ENCODE results near the gene MATK.
A peak's percentile ranks its signal among the peaks of the same experiment; 100 is the strongest.
"Not testable (repeated sequence)": the region's sequence is repeated elsewhere in the genome, so short reads cannot be mapped to it uniquely, and the experiment has no call there.

The MATK gene

DNA sequence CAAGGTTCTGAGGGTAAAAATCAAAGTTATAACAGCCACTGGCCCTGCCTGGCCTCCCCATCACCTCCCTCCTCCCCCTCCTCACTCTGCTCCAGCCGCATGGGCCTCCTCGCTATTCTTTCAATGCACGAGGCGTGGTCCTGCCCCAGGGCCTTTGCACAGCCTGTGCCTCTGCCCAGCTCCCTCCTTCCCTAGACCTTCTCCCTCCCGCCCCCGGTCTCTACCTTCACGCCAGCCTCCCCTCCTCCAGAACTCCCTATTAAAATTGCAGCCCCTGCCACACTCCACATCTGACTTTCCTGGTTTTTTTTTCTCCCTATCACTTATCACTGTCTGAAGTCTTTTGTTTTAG, 17.5 kb downstream of the MATK start:
- no peak for DNase-seq
- H3K4me3 Mint-ChIP-seq: no peak overlapping the region
- no peaks in the 10 kb centered on the region for H3K9me3 Mint-ChIP-seq
- H3K36me3 Mint-ChIP-seq (ENCODE audit: low read depth): peaks cover 5% of the 10 kb centered on the region
- H3K27ac Mint-ChIP-seq: peak overlapping the region; percentile 34
- H3K4me1 Mint-ChIP-seq: peaks cover 30% of the 10 kb centered on the region
- TF ChIP-seq, protein P1, sequence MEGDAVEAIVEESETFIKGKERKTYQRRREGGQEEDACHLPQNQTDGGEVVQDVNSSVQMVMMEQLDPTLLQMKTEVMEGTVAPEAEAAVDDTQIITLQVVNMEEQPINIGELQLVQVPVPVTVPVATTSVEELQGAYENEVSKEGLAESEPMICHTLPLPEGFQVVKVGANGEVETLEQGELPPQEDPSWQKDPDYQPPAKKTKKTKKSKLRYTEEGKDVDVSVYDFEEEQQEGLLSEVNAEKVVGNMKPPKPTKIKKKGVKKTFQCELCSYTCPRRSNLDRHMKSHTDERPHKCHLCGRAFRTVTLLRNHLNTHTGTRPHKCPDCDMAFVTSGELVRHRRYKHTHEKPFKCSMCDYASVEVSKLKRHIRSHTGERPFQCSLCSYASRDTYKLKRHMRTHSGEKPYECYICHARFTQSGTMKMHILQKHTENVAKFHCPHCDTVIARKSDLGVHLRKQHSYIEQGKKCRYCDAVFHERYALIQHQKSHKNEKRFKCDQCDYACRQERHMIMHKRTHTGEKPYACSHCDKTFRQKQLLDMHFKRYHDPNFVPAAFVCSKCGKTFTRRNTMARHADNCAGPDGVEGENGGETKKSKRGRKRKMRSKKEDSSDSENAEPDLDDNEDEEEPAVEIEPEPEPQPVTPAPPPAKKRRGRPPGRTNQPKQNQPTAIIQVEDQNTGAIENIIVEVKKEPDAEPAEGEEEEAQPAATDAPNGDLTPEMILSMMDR (IDR thresholded peaks at IDR 0.05): no peak
- H3K27me3 Mint-ChIP-seq (ENCODE audit: low read depth, poor library complexity): no peaks in the 10 kb centered on the region

DNA sequence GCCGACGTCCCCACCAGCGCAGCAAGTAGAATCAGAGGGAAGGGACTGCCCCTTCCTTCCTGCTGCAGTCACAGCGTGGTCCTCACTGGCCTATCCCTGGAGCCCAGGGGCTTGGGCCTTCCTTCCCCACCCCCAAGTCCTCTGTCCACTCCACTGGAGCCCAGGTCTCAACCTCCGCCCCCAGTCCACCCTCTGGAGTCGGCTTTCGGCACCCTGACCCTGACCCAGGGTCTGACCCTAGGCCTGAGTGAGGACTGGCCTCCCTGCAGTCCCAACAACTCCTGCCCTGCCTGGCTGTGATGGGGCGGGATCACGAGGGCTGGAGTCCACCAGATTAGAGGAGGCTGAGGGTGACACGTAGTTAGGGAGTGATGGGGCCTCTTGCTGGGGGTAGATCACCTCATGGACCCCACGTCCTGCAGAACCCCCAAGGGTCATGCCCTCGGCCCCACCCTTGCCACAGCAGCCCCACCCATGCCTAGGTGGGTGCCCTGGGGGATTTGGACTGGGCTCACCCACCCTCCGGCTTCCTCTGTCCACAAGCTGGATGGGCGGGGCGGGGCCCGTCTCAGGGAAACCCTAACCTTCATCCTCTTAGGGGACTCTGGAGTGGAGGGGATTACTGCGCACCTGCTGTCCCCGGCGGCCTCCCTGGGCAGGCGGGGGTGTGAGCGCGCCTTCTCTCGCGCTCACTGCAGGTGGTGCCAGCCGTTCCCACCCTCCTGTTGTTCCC, 18.0 kb downstream of the MATK start:
- Mint-ChIP-seq H3K27me3 (ENCODE audit: low read depth, poor library complexity) (no peaks in the 10 kb centered on the region), H3K4me3 (no peak overlapping the region), H3K9me3 (no peaks in the 10 kb centered on the region), H3K27ac (no peak overlapping the region), H3K36me3 (ENCODE audit: low read depth) (peaks cover 5% of the 10 kb centered on the region), H3K4me1 (peaks cover 30% of the 10 kb centered on the region)
- no peak for DNase-seq
- TF ChIP-seq, protein P1 (IDR thresholded peaks at IDR 0.05): no peak

DNA sequence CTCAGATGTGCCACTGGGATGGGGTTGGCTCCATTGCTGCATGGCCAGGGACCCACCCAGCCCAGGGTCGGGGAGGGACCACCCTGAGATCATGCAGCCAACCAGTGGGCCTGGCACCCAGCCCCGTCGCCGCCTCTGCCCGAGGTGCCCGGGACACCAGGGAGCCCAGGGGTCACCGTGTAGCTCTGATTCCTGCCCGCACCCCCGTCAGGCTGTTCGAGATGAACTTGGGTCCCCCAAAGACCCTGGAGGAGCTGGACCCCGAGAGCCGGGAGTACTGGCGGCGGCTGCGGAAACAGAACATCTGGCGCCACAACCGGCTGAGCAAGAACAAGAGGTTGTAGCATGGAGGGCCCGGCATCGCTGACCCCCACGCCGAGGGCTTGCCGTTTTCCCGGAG, 19.1 kb downstream of the MATK start:
- no peak for DNase-seq
- no peak overlapping the region for H3K4me3 Mint-ChIP-seq
- H3K4me1 Mint-ChIP-seq: peaks cover 25% of the 10 kb centered on the region
- H3K27ac Mint-ChIP-seq: no peak overlapping the region
- H3K27me3 Mint-ChIP-seq (ENCODE audit: low read depth, poor library complexity): no peaks in the 10 kb centered on the region
- TF ChIP-seq, protein P1 (IDR thresholded peaks at IDR 0.05): no peak
- peaks cover 5% of the 10 kb centered on the region for H3K36me3 Mint-ChIP-seq (ENCODE audit: low read depth)
- no peaks in the 10 kb centered on the region for H3K9me3 Mint-ChIP-seq

DNA sequence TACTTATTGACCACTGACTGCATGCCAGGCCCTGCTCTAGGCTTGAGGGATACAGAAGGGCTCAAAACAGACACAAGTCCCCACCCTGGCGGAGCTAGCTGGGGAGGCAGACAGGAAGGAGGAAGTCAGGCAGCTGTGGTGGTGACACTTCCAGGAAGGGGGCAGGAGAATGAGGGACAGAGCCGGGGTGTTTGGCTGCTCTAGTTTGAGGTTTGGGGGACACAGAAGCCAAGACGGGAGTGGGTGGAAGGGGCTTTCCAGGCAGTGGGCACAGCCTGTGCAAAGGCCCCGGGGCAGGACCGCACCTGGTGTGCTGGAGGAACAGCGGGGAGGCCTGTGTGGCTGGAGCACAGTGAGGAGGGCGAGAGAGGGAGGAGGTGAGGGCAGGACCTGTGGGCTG, 19.7 kb downstream of the MATK start:
- Mint-ChIP-seq H3K27me3 (ENCODE audit: low read depth, poor library complexity) (no peaks in the 10 kb centered on the region), H3K4me1 (peaks cover 19% of the 10 kb centered on the region), H3K27ac (no peak overlapping the region), H3K4me3 (no peak overlapping the region), H3K9me3 (no peaks in the 10 kb centered on the region), H3K36me3 (ENCODE audit: low read depth) (peaks cover 5% of the 10 kb centered on the region)
- TF ChIP-seq, protein P1 (IDR thresholded peaks at IDR 0.05): no peak
- DNase-seq: no peak

DNA sequence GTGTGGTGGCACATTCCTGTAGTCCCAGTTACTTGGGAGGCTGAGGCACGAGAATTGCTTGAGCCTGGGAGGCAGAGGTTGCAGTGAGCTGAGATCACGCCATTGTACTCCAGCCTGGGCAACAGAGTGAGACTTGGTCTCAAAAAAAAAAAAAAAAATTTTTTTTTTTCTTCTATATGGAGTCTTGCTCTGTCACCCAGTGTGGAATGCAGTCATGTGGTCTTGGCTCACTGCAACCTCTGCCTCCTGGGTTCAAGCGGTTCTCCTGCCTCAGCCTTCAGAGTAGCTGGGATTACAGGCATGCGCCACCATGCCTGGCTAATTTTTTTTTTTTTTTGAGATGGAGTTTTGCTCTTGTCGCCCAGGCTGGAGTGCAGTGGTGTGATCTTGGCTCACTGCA, 20.4 kb downstream of the MATK start:
- H3K4me3 Mint-ChIP-seq; H3K9me3 Mint-ChIP-seq; H3K27ac Mint-ChIP-seq; H3K36me3 Mint-ChIP-seq (ENCODE audit: low read depth); DNase-seq; H3K27me3 Mint-ChIP-seq (ENCODE audit: low read depth, poor library complexity): not testable (repeated sequence)
- H3K4me1 Mint-ChIP-seq: peaks cover 19% of the 10 kb centered on the region

DNA sequence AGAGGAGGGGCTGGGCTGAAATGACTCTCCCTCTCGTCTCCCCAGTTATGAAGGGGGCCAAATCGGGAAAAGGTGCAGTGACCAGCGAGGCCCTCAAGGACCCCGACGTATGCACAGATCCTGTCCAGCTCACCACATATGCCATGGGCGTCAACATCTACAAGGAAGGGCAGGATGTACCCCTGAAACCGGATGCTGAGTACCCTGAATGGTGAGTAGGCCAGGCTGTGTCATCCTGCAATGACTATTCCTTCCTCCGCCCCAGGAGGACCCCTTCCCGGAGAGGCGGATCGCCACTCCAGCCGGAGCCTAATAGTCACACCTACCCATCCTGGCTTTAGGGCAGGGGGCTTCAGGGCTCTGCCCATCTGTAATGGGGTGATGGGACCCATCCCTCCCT, 21.1 kb downstream of the MATK start:
- H3K27me3 Mint-ChIP-seq (ENCODE audit: low read depth, poor library complexity): no peaks in the 10 kb centered on the region
- no peak overlapping the region for H3K27ac Mint-ChIP-seq
- H3K9me3 Mint-ChIP-seq: no peaks in the 10 kb centered on the region
- H3K4me3 Mint-ChIP-seq: no peak overlapping the region
- DNase-seq: no peak
- peaks cover 5% of the 10 kb centered on the region for H3K36me3 Mint-ChIP-seq (ENCODE audit: low read depth)
- TF ChIP-seq, protein P1 (IDR thresholded peaks at IDR 0.05): no peak
- H3K4me1 Mint-ChIP-seq: peaks cover 18% of the 10 kb centered on the region

Measured in nephron progenitor cell (in vitro differentiated cells).